K562 (cell line): ENCODE measurements around the gene SLC4A3. TPM values are rescaled to one million over a fixed set of nuclear protein-coding genes. Genes with fewer than 3 reads are reported as not detected.
A peak's percentile ranks its signal among the peaks of the same experiment; 100 is the strongest.

ENCODE experiments used
- ATAC-seq: fragments of 200-7000 bp; cut with Tn5 transposase; 3 replicates; pipeline ENCODE4 v1.9.1; 2020; ENCODE audit warnings: moderate library complexity
- BruUV-seq: library from RNA; stranded (reverse); fragments of 400-500 nt; replicated peaks from 2 replicates; lab custom pipeline; 2021; lab: Mats Ljungman, UMichigan
- CTCF ChIA-PET: fragments of 300-600 bp; formaldehyde crosslinking; extraction: SDS; loops from one replicate; lab custom pipeline; 2021; ENCODE audit warnings: low intra/inter-chr PET ratio; lab: Yijun Ruan, JAX
- POLR2A ChIA-PET: fragments of 300-600, 350-650 bp; sonication (Branson Sonifier 250); formaldehyde crosslinking; extraction: SDS; loops from one replicate; lab custom pipeline; 2021; ENCODE audit warnings: antibody characterized with exemption, inconsistent platforms; lab: Yijun Ruan, JAX
- DNase-seq, 4 experiments: peaks; one replicate each; pipeline versions ENCODE4 v3.0.0 to v3.0.0-alpha.2; 2011 to 2018; ENCODE audit warnings: low spot score in 3 of 4, mixed read lengths in 3 of 4; ENCODE audit errors: extremely low read depth in 1 of 4
- FAIRE-seq: peaks from 2 replicates; lab custom pipeline; 2011; peaks lifted over from hg19 to GRCh38; lab: Jason Lieb, UNC
- H2AFZ ChIP-seq: 2 replicates; pipeline ENCODE4 v1.6.0; 2011; ENCODE audit warnings: low read depth, low read length, control low read depth, inconsistent platforms
- H3K27ac ChIP-seq: fragments of 200-600 bp; 3 replicates; pipeline ENCODE4 v1.8.0; 2011; ENCODE audit warnings: low read depth, mild to moderate bottlenecking, control low read depth, inconsistent platforms, low read length, moderate library complexity, mixed read lengths; ENCODE audit errors: extremely low read depth
- H3K27me3 ChIP-seq, 2 experiments: fragments of 300-600 bp in 1 of 2; 2 replicates in 1 of 2; 3 replicates in 1 of 2; pipeline versions ENCODE4 v1.6.0 to v1.8.0; 2011; ENCODE audit warnings: inconsistent platforms in 2 of 2, low read length in 2 of 2, mild to moderate bottlenecking in 1 of 2, mixed read lengths in 1 of 2, moderate library complexity in 1 of 2; ENCODE audit not compliant: control insufficient read depth in 2 of 2, insufficient read depth in 2 of 2
- H3K36me3 ChIP-seq: fragments of 300-600 bp; 3 replicates; pipeline ENCODE4 v1.8.0; 2011; ENCODE audit warnings: mild to moderate bottlenecking, low read length, inconsistent platforms; ENCODE audit not compliant: control insufficient read depth, insufficient read depth
- H3K4me1 ChIP-seq, 2 experiments: fragments of 200-600 bp in 1 of 2; replicated peaks in 1 of 2; 2 replicates in 1 of 2; 3 replicates in 1 of 2; pipeline versions ENCODE4 v1.5.1 to v1.8.0; 2011; ENCODE audit warnings: inconsistent platforms in 2 of 2, low read length in 2 of 2, mild to moderate bottlenecking in 1 of 2, mixed read lengths in 1 of 2, moderate library complexity in 1 of 2; ENCODE audit not compliant: control insufficient read depth in 2 of 2, insufficient read depth in 2 of 2
- H3K4me2 ChIP-seq: 2 replicates; pipeline ENCODE4 v1.6.1; 2011; ENCODE audit warnings: low read length, control low read depth, inconsistent platforms, mixed read lengths; ENCODE audit not compliant: insufficient read depth
- H3K4me3 ChIP-seq: fragments of 200-600 bp; sonication (generic), shearing (Covaris generic); 2 replicates; pipeline ENCODE4 v1.5.1; 2016; ENCODE audit warnings: control low read depth, inconsistent platforms
- H3K79me2 ChIP-seq: fragments of 200-600 bp; 3 replicates; pipeline ENCODE4 v1.8.0; 2011; ENCODE audit warnings: low read length, inconsistent platforms; ENCODE audit not compliant: control insufficient read depth, insufficient read depth
- H3K9ac ChIP-seq, 2 experiments: 2 replicates each; pipeline versions ENCODE4 v1.6.0 to v1.6.1; 2011; ENCODE audit warnings: low read depth in 2 of 2, low read length in 2 of 2, control low read depth in 1 of 2, inconsistent platforms in 1 of 2, mild to moderate bottlenecking in 1 of 2, mixed read lengths in 1 of 2; ENCODE audit not compliant: insufficient read depth in 1 of 2
- H3K9me1 ChIP-seq: one replicate; pipeline ENCODE4 v1.6.0; 2011; ENCODE audit warnings: inconsistent platforms, mild to moderate bottlenecking, low read length, moderate library complexity; ENCODE audit not compliant: control insufficient read depth, insufficient read depth
- H3K9me3 ChIP-seq: replicated peaks from 2 replicates; pipeline ENCODE4 v1.5.1; 2011; ENCODE audit warnings: low read depth, low read length, inconsistent platforms; ENCODE audit not compliant: control insufficient read depth, insufficient read depth
- H4K20me1 ChIP-seq: replicated peaks from 2 replicates; pipeline ENCODE4 v1.6.1; 2011; ENCODE audit warnings: low read length, inconsistent platforms, mixed read lengths; ENCODE audit not compliant: control insufficient read depth, insufficient read depth
- HNRNPUL1 ChIP-seq: fragments of 200-400 bp; formaldehyde crosslinking; IDR thresholded peaks from 2 replicates; pipeline ENCODE4 v1.6.1; 2017; ENCODE audit warnings: low read length
- IRF9 ChIP-seq: fragments of 450-650 bp; IDR thresholded peaks from 2 replicates; pipeline ENCODE4 v1.6.1; 2016; ENCODE audit warnings: missing biosample characterization, missing genetic modification characterization
- POLR2H ChIP-seq: IDR thresholded peaks from 2 replicates; pipeline ENCODE4 v1.6.1; 2016; ENCODE audit warnings: missing genetic modification characterization, low read depth, mild to moderate bottlenecking, control low read depth, missing compliant biosample characterization, moderate library complexity
- SNRNP70 ChIP-seq: fragments of 200-400 bp; formaldehyde crosslinking; optimal IDR thresholded peaks from 2 replicates; pipeline ENCODE3; 2017; ENCODE audit warnings: low read depth, low read length
- SP2 ChIP-seq: IDR thresholded peaks from 2 replicates; pipeline ENCODE4 v1.6.1; 2011; ENCODE audit warnings: mild to moderate bottlenecking, low read depth, low read length, moderate library complexity; ENCODE audit not compliant: poor library complexity, severe bottlenecking; ENCODE audit errors: extremely low read depth
- TRIM25 ChIP-seq: fragments of 450-650 bp; IDR thresholded peaks from 2 replicates; pipeline ENCODE4 v1.7.0; 2016; ENCODE audit warnings: borderline replicate concordance
- U2AF2 ChIP-seq: fragments of 200-400 bp; formaldehyde crosslinking; optimal IDR thresholded peaks from 2 replicates; pipeline ENCODE3; 2017; ENCODE audit warnings: low read depth, mild to moderate bottlenecking, low read length
- ZNF12 ChIP-seq: sonication (generic); formaldehyde crosslinking; IDR thresholded peaks from 2 replicates; pipeline ENCODE4 v1.4.0; 2020; ENCODE audit warnings: mild to moderate bottlenecking, missing genetic modification reagents
- WGBS: fragments of 100-300 bp; shearing (Covaris generic); methylation state at CpG from one replicate; pipeline ENCODE4 v1.1.6; 2016; ENCODE audit warnings: low coverage, mixed read lengths; ENCODE audit not compliant: insufficient coverage; ENCODE audit errors: missing lambda C conversion rate; 5-methylcytosine and 5-hydroxymethylcytosine counted together
- in situ Hi-C: fragments of 300-500 bp; cut with MboI; formaldehyde crosslinking; loops from 4 replicates; pipeline ENCODE4 v1.15.0; 2018; ENCODE audit warnings: inconsistent platforms, mixed read lengths
- intact Hi-C: fragments of 100-400 bp; cut with micrococcal nuclease; formaldehyde crosslinking; loops from 2 replicates; pipeline ENCODE4 v1.14.2; 2022
- polyA plus RNA-seq, 8 experiments: library from polyadenylated mRNA; depleted of rRNA in 4 of 8; stranded (reverse) in 5 of 8; unstranded in 3 of 8; fragments of >200 nt; fragmentation: Nextera tagmentation in 2 of 8; fragmentation: Illumina TruSeq in 1 of 8; extraction: Ambion mirVana in 2 of 8; extraction: Trizol in 1 of 8; gene quantifications; 2 replicates each; pipeline versions ENCODE4 v1.2.1 to v1.2.3, GENCODE V29; 2011 to 2014; ENCODE audit warnings: inconsistent platforms in 1 of 8, missing spikeins in 1 of 8
- small RNA-seq: library from RNA; depleted of rRNA; stranded (forward); fragments of <200 nt; gene quantifications from one replicate; pipeline ENCODE3, GENCODE V24; 2014
- total RNA-seq, 7 experiments: library from RNA; depleted of rRNA in 6 of 7; stranded (reverse); fragments of >200 nt in 6 of 7; fragmentation: Illumina TruSeq in 2 of 7; extraction: Trizol in 2 of 7; gene quantifications; 2 replicates each; pipeline versions ENCODE4 v1.2.1 to v1.2.3, GENCODE V29; 2011 to 2021; ENCODE audit warnings: low replicate concordance in 1 of 7

The SLC4A3 gene
- total and polyA plus RNA-seq, 9 of the 15 experiments (the other 6 are each of a cell fraction or from before 2014, with no cell fraction given) = 0.04 to 0.31 (median 0.16) TPM; not detected in 5

DNA sequence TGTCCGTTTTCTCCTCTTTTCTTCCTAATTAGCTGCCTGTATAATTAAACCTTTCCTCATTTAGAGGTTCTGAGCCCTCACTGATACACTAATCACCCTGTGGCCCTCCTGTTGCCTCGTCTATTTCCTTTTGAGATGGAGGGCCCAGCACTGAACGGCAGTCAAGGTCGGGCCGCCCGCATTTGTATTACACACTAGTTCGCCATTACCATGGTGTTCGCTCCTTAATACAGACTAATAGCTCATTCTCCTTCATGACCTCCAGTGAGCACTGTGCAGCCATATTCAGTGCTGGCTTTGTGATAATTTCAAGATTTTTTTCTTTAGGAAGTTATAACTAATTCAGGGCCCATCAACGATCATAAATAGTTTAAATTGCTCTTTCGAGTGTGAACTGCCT, 64.1 kb downstream of the SLC4A3 start:
- no peak overlapping the region for H3K4me2 ChIP-seq
- H3K79me2 ChIP-seq = no peaks in the 10 kb centered on the region
- no peaks in the 10 kb centered on the region for H3K9me3 ChIP-seq
- peaks cover 0 to 3% of the 10 kb centered on the region in 2 experiments; a peak in 2 of 5 replicates for H3K4me1 ChIP-seq
- ChIA-PET CTCF (no interaction called here), POLR2A (interaction anchor here (1.5 kb wide), 1 partner anchor 12 kb away, joined by 3 read pairs; no protein-coding TSS in a partner anchor)
- no peaks in the 10 kb centered on the region for H3K27me3 ChIP-seq
- in situ Hi-C loops (loop anchor here (10.0 kb wide), 1 partner anchor 147 kb away; the partner anchor contains the start of genes CHPF and TMEM198), intact Hi-C loops (no loop called here)
- no TSS peak for BruUV-seq
- 37% methylated on average over 10 of the region's 10 CpGs for WGBS
- H3K9ac ChIP-seq = no peak overlapping the region
- no peaks in the 10 kb centered on the region for H3K36me3 ChIP-seq
- DNase-seq (no peak), FAIRE-seq (no peak), ATAC-seq (no peak)
- no peaks in the 10 kb centered on the region for H3K9me1 ChIP-seq
- H4K20me1 ChIP-seq = no peaks in the 10 kb centered on the region
- H3K27ac ChIP-seq = no peak overlapping the region
- TF ChIP-seq TRIM25 (no peak), SP2 (no peak), U2AF2 (no peak), ZNF12 (CRISPR knock-in tag) (no peak), SNRNP70 (no peak), HNRNPUL1 (no peak), POLR2H (tag) (no peak), IRF9 (tag) (no peak)
- no peak overlapping the region for H3K4me3 ChIP-seq
- peak overlapping the region; percentile 26; the same call in 1 of the 2 replicates for H2AFZ ChIP-seq

Small RNA genes within 50 kb of the gene (small RNA-seq; reads per million reads assigned to genes)
- not detected for gene RN7SKP213

Other genes with a start within 250 kb of the SLC4A3 start
Only the 7 nearest of the 10 such genes appear.
- 66.7 and 93.8 TPM in 2 replicates for gene GMPPA, start 128.7 kb upstream of the SLC4A3 start, total RNA-seq (2014; rRNA removed)
- 38.5 and 47.9 TPM in 2 replicates for gene GMPPA, start 128.7 kb upstream of the SLC4A3 start, total RNA-seq (2014; rRNA removed; fragmentation: Illumina TruSeq; extraction: Trizol)
- gene GMPPA, start 128.7 kb upstream of the SLC4A3 start, total RNA-seq (2015; rRNA removed; fragmentation: Illumina TruSeq; extraction: Trizol) = 59.6 and 65.4 TPM in 2 replicates
- 69.7 and 71.3 TPM in 2 replicates for gene GMPPA, start 128.7 kb upstream of the SLC4A3 start, total RNA-seq (2021)
- 101 and 108 TPM in 2 replicates for gene GMPPA, start 128.7 kb upstream of the SLC4A3 start, polyA plus RNA-seq (2011; rRNA removed)
- 82.1 and 90.5 TPM in 2 replicates for gene GMPPA, start 128.7 kb upstream of the SLC4A3 start, polyA plus RNA-seq (2014; fragmentation: Illumina TruSeq; extraction: Trizol)
- gene GMPPA, start 128.7 kb upstream of the SLC4A3 start, polyA plus RNA-seq (2014; fragmentation: Nextera tagmentation; extraction: Ambion mirVana) = 10 to 100 TPM in 1 of 2 experiments, 1 to 10 TPM in 1; 7.0 to 24.7 TPM
- 71.2 and 75.4 TPM in 2 replicates for gene GMPPA, start 128.7 kb upstream of the SLC4A3 start, polyA plus RNA-seq (2014; rRNA removed)
- gene ASIC4, start 113.1 kb upstream of the SLC4A3 start, total RNA-seq (2014; rRNA removed) = 17.7 and 24.8 TPM in 2 replicates
- gene ASIC4, start 113.1 kb upstream of the SLC4A3 start, total RNA-seq (2014; rRNA removed; fragmentation: Illumina TruSeq; extraction: Trizol) = 2.3 and 3.8 TPM in 2 replicates
- 9.6 and 9.8 TPM in 2 replicates for gene ASIC4, start 113.1 kb upstream of the SLC4A3 start, total RNA-seq (2015; rRNA removed; fragmentation: Illumina TruSeq; extraction: Trizol)
- 13.5 and 14.7 TPM in 2 replicates for gene ASIC4, start 113.1 kb upstream of the SLC4A3 start, total RNA-seq (2021)
- gene ASIC4, start 113.1 kb upstream of the SLC4A3 start, polyA plus RNA-seq (2011; rRNA removed) = 2.5 and 8.6 TPM in 2 replicates
- gene ASIC4, start 113.1 kb upstream of the SLC4A3 start, polyA plus RNA-seq (2014; fragmentation: Illumina TruSeq; extraction: Trizol) = 4.8 and 5.0 TPM in 2 replicates
- under 1 TPM; 0.07 to 0.08 TPM for gene ASIC4, start 113.1 kb upstream of the SLC4A3 start, polyA plus RNA-seq (2014; fragmentation: Nextera tagmentation; extraction: Ambion mirVana)
- 19.0 and 19.2 TPM in 2 replicates for gene ASIC4, start 113.1 kb upstream of the SLC4A3 start, polyA plus RNA-seq (2014; rRNA removed)
- 57.2 and 67.6 TPM in 2 replicates for gene CHPF, start 83.8 kb upstream of the SLC4A3 start, total RNA-seq (2014; rRNA removed)
- 1.5 and 2.0 TPM in 2 replicates for gene CHPF, start 83.8 kb upstream of the SLC4A3 start, total RNA-seq (2014; rRNA removed; fragmentation: Illumina TruSeq; extraction: Trizol)
- 7.9 and 9.0 TPM in 2 replicates for gene CHPF, start 83.8 kb upstream of the SLC4A3 start, total RNA-seq (2015; rRNA removed; fragmentation: Illumina TruSeq; extraction: Trizol)
- gene CHPF, start 83.8 kb upstream of the SLC4A3 start, total RNA-seq (2021) = 40.1 and 41.1 TPM in 2 replicates
- gene CHPF, start 83.8 kb upstream of the SLC4A3 start, polyA plus RNA-seq (2011; rRNA removed) = 9.9 and 14.8 TPM in 2 replicates
- 2.6 and 11.5 TPM in 2 replicates for gene CHPF, start 83.8 kb upstream of the SLC4A3 start, polyA plus RNA-seq (2014; fragmentation: Illumina TruSeq; extraction: Trizol)
- under 1 TPM; 0.15 to 0.35 TPM for gene CHPF, start 83.8 kb upstream of the SLC4A3 start, polyA plus RNA-seq (2014; fragmentation: Nextera tagmentation; extraction: Ambion mirVana)
- 31.8 and 32.1 TPM in 2 replicates for gene CHPF, start 83.8 kb upstream of the SLC4A3 start, polyA plus RNA-seq (2014; rRNA removed)
- 1.1 and 2.5 TPM in 2 replicates for gene TMEM198, start 83.6 kb upstream of the SLC4A3 start, total RNA-seq (2014; rRNA removed)
- 0.38 and 0.47 TPM in 2 replicates for gene TMEM198, start 83.6 kb upstream of the SLC4A3 start, total RNA-seq (2014; rRNA removed; fragmentation: Illumina TruSeq; extraction: Trizol)
- gene TMEM198, start 83.6 kb upstream of the SLC4A3 start, total RNA-seq (2015; rRNA removed; fragmentation: Illumina TruSeq; extraction: Trizol) = 0.98 and 1.1 TPM in 2 replicates
- gene TMEM198, start 83.6 kb upstream of the SLC4A3 start, total RNA-seq (2021) = 2.4 and 3.8 TPM in 2 replicates
- gene TMEM198, start 83.6 kb upstream of the SLC4A3 start, polyA plus RNA-seq (2011; rRNA removed) = 1.1 and 2.2 TPM in 2 replicates
- 1.0 and 1.3 TPM in 2 replicates for gene TMEM198, start 83.6 kb upstream of the SLC4A3 start, polyA plus RNA-seq (2014; fragmentation: Illumina TruSeq; extraction: Trizol)
- gene TMEM198, start 83.6 kb upstream of the SLC4A3 start, polyA plus RNA-seq (2014; fragmentation: Nextera tagmentation; extraction: Ambion mirVana) = under 1 TPM; 0.03 TPM
- 2.5 and 2.7 TPM in 2 replicates for gene TMEM198, start 83.6 kb upstream of the SLC4A3 start, polyA plus RNA-seq (2014; rRNA removed)
- 14.9 and 19.2 TPM in 2 replicates for gene OBSL1, start 56.1 kb upstream of the SLC4A3 start, total RNA-seq (2014; rRNA removed)
- gene OBSL1, start 56.1 kb upstream of the SLC4A3 start, total RNA-seq (2014; rRNA removed; fragmentation: Illumina TruSeq; extraction: Trizol) = 2.5 and 3.0 TPM in 2 replicates
- gene OBSL1, start 56.1 kb upstream of the SLC4A3 start, total RNA-seq (2015; rRNA removed; fragmentation: Illumina TruSeq; extraction: Trizol) = 8.6 and 9.6 TPM in 2 replicates
- 24.5 and 26.6 TPM in 2 replicates for gene OBSL1, start 56.1 kb upstream of the SLC4A3 start, total RNA-seq (2021)
- 10.2 and 14.7 TPM in 2 replicates for gene OBSL1, start 56.1 kb upstream of the SLC4A3 start, polyA plus RNA-seq (2011; rRNA removed)
- 6.8 and 12.6 TPM in 2 replicates for gene OBSL1, start 56.1 kb upstream of the SLC4A3 start, polyA plus RNA-seq (2014; fragmentation: Illumina TruSeq; extraction: Trizol)
- 1 to 10 TPM; 1.2 to 1.9 TPM for gene OBSL1, start 56.1 kb upstream of the SLC4A3 start, polyA plus RNA-seq (2014; fragmentation: Nextera tagmentation; extraction: Ambion mirVana)
- gene OBSL1, start 56.1 kb upstream of the SLC4A3 start, polyA plus RNA-seq (2014; rRNA removed) = 19.3 and 19.8 TPM in 2 replicates
- 1.1 and 1.3 TPM in 2 replicates for gene INHA, start 55.3 kb upstream of the SLC4A3 start, total RNA-seq (2014; rRNA removed)
- 0.11 and 0.13 TPM in 2 replicates for gene INHA, start 55.3 kb upstream of the SLC4A3 start, total RNA-seq (2014; rRNA removed; fragmentation: Illumina TruSeq; extraction: Trizol)
- gene INHA, start 55.3 kb upstream of the SLC4A3 start, total RNA-seq (2015; rRNA removed; fragmentation: Illumina TruSeq; extraction: Trizol) = 0.40 and 0.41 TPM in 2 replicates
- gene INHA, start 55.3 kb upstream of the SLC4A3 start, total RNA-seq (2021) = 0.51 and 0.71 TPM in 2 replicates
- gene INHA, start 55.3 kb upstream of the SLC4A3 start, polyA plus RNA-seq (2011; rRNA removed) = 0.61 and 0.72 TPM in 2 replicates
- gene INHA, start 55.3 kb upstream of the SLC4A3 start, polyA plus RNA-seq (2014; fragmentation: Illumina TruSeq; extraction: Trizol) = 0.36 and 0.61 TPM in 2 replicates
- gene INHA, start 55.3 kb upstream of the SLC4A3 start, polyA plus RNA-seq (2014; fragmentation: Nextera tagmentation; extraction: Ambion mirVana) = under 1 TPM; 0.07 TPM
- gene INHA, start 55.3 kb upstream of the SLC4A3 start, polyA plus RNA-seq (2014; rRNA removed) = 0.90 and 1.9 TPM in 2 replicates
- 8.5 and 10.3 TPM in 2 replicates for gene STK11IP, start 29.8 kb upstream of the SLC4A3 start, total RNA-seq (2014; rRNA removed)
- gene STK11IP, start 29.8 kb upstream of the SLC4A3 start, total RNA-seq (2014; rRNA removed; fragmentation: Illumina TruSeq; extraction: Trizol) = 3.3 TPM in 2 replicates
- gene STK11IP, start 29.8 kb upstream of the SLC4A3 start, total RNA-seq (2015; rRNA removed; fragmentation: Illumina TruSeq; extraction: Trizol) = 5.6 and 6.5 TPM in 2 replicates
- gene STK11IP, start 29.8 kb upstream of the SLC4A3 start, total RNA-seq (2021) = 20.6 and 21.7 TPM in 2 replicates
- 4.7 and 14.4 TPM in 2 replicates for gene STK11IP, start 29.8 kb upstream of the SLC4A3 start, polyA plus RNA-seq (2011; rRNA removed)
- gene STK11IP, start 29.8 kb upstream of the SLC4A3 start, polyA plus RNA-seq (2014; fragmentation: Illumina TruSeq; extraction: Trizol) = 7.3 and 10.6 TPM in 2 replicates
- gene STK11IP, start 29.8 kb upstream of the SLC4A3 start, polyA plus RNA-seq (2014; fragmentation: Nextera tagmentation; extraction: Ambion mirVana) = under 1 TPM; 0.52 to 0.89 TPM
- gene STK11IP, start 29.8 kb upstream of the SLC4A3 start, polyA plus RNA-seq (2014; rRNA removed) = 9.0 and 12.6 TPM in 2 replicates